ENCODE results near the gene ID2.

ID2 gene

DNA sequence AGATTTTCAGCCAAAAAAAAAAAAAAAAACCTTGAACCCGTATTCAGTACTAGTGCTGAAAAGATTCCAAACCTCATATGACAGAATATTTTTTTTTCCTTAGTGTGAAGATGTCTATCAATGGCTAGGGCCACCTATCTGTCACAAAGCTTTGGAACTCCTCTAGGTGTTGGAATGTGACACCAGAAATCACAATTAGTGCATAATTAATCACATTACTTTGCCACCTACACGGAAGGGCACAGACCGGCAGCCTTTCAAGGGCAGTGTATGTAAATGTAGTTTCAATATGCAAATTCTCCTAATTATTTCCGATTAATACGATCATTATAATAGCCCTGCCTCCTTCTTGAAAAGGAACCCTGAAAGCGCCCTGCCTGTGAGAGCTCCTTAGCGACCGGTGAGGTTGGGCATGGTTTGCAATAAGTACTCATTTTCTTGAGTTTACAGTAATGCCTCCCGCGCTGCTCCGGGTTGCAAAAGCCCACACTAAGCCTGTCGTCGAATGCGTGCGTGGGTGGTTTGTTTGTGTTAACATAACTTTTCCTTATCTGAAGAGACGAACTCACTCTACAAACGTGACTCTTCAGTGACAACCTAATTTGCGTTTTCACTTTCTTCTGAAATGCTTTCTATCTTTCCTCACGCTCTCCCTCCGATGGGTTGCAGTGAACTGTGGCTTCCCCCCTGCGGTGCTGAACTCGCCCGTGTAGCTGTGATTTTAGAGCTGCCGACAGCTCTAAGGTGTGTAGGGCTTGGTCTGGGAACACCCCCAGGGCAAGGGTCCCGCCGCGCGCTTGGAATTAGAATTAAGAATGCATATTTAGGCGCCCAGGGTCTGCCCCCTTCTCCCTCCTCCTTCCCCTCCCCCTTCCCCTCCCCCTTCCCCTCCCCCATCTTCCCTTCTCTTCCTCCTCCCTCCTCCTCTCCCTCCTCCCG lies 765 bp upstream of the ID2 start:
- TF ChIP-seq, protein P1, sequence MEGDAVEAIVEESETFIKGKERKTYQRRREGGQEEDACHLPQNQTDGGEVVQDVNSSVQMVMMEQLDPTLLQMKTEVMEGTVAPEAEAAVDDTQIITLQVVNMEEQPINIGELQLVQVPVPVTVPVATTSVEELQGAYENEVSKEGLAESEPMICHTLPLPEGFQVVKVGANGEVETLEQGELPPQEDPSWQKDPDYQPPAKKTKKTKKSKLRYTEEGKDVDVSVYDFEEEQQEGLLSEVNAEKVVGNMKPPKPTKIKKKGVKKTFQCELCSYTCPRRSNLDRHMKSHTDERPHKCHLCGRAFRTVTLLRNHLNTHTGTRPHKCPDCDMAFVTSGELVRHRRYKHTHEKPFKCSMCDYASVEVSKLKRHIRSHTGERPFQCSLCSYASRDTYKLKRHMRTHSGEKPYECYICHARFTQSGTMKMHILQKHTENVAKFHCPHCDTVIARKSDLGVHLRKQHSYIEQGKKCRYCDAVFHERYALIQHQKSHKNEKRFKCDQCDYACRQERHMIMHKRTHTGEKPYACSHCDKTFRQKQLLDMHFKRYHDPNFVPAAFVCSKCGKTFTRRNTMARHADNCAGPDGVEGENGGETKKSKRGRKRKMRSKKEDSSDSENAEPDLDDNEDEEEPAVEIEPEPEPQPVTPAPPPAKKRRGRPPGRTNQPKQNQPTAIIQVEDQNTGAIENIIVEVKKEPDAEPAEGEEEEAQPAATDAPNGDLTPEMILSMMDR (conservative IDR thresholded peaks at IDR 0.05) = no peak

DNA sequence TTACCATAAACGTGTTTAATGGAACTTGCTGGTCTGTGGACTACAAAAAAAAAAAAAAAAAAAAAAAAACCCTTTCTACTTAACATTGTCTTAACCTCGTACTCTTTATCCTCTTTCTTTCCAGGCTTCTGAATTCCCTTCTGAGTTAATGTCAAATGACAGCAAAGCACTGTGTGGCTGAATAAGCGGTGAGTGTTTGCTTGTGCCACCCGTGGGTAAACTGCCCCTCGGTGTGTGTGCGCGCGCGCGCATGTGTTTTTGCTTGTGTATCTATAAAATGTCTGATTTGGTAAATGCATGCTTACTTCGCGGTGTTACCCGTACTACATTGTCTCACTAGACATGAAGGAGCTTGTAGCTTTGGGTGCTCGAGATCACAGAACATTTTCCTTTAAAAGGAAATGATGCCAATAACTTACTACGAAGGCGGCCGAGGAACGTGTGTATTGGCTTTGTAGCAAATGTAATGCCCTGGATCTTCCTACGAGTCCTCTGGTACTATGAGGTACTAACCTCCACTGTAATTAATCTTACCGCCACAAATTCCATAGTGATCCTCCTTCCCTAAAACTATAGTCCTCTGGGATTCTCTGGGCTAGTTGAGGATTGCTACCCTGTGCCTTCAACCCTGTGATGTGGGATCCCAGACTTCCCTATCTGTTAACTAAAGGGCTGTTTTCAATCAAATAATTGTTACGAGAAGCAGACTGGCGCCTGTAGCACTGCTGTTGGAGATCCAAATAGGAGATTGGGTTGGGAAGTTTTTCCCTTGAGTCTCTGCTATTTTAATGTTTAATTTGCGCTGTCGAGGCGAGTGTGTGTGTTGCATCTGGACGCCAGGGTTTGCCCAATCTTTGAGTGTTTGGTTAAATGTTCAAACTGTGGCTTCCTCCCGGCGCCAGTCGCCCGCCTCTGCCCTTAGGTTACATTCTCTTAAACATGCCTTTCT lies 1.1 kb downstream of the ID2 start:
- TF ChIP-seq, protein P1 (conservative IDR thresholded peaks at IDR 0.05) = no peak
- peak overlapping the region; percentile 89 for H3K27ac ChIP-seq

More for the DNA sequence above, 765 bp upstream of the ID2 start:
- peak overlapping the region; percentile 91 for H3K27ac ChIP-seq

DNA sequence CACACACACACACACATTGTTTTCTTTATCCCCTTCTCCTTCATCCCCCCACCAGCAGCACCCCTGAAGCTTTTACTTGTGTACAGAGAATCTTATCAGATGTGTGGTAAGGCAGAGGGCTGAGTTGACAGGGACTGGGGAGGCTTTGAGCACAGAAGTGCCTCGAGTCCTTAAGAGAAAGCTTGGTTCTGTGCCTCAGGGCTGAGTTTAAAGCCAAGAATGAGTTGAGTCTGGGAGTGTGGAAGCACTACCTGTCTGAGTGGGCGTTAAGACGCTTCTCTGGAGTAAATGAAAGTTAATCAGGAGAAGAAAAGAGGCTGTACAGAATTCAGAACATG lies 2.7 kb downstream of the ID2 start:
- H3K27ac ChIP-seq = peak overlapping the region; percentile 89
- TF ChIP-seq, protein P1 (conservative IDR thresholded peaks at IDR 0.05) = no peak

DNA sequence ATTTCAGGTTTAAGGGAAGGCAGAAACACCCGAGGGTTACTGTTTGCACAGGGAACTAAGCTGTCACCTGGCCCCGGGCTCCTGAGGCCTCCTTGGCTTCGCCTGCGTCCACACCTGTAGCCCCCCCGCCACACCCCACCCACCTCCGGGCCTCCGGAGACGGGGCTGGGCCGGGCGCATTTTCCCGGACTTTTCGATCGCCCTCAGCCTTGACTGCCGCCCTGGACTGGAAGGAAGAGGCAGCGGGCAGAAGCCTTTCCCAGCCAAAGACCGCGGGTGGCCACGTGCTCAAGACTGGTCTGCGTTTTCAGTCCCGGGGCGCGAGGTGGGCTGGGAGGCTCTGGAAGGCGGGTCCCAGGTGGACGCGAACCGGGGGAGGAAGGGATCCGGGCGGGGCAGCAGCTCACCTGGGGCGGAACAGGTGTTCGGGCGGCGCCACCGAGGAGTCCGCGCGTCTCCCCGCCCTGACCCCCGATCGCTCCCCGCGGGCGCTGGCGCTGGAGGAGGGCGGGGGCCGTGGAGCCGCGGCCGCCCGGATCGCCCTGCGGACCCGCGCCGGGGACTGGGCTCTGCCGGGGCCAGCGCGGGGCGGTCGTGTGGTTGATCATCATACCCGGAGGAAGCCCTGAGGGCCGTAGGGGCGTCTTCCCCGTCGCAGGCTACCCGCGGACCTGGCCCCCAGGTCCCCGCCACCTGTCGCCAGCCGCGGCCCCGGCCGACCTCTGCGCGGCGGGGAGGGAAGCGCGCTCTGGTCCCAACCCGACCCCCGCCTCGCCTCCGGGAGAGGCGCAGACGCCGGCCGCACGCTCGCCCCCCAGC lies 3.2 kb downstream of the ID2 start:
- H3K27ac ChIP-seq = peak overlapping the region; percentile 89
- TF ChIP-seq, protein P1 (conservative IDR thresholded peaks at IDR 0.05) = no peak

DNA sequence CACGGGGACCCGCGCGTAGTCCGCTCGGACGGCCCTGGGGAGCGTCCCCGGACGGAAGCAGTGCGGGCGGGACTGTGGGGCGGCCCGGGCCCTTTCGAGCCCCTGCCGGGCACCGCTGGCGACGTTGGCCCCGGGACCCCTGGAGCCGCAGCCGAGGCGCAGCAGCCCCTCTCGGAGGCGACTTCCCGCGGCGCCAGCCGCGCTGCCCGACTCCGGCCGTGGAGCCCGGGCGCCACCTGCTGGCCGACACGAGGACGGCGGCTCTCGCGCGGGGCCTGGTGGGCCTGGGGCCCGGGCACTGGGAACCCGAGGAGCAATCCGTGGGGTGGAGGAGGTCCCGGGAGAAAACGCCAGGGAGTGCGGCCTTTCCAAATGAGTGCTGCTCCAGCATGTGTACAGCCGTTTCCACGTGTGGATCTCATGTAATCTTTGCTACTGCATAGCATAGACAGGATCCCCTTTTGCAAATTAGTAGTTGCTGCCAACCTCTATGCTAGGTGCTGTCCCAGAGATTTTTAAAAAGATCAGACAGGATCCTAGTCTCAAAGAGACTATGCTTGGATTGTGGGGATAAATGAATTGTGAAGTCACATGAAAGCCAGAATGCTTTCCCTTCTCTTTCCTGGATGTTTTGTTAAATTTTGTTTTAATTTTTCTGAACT lies 4.0 kb downstream of the ID2 start:
- TF ChIP-seq, protein P1 (conservative IDR thresholded peaks at IDR 0.05) = peak; percentile 98
- H3K27ac ChIP-seq = peak overlapping the region; percentile 89

DNA sequence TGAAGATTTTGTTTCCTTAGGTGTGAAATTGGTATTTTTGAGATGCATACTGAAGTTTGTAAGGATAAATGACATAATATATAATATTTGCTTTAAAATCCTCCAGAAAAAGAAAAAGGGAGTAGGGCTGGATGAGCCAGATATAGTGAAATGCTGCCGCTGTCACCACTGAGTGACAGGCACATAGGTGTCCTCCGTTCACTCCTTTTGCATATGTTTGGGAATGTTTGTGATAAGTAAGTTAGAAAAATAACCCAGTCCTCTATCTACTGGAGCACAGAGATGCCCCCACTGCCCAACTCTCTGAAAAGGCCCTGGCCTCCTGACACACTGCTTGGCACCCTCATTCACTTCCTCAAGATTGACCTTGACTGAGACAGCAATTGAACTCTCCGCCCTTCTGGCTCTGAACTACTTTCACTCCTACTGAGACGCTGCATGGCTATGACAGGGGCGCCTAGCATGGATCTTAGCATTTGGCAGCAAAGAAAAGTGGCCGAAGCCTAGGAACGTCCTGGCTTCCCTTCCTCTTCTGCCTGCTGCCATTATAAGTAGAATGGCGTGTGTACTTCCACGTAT lies 10.1 kb downstream of the ID2 start:
- TF ChIP-seq, protein P1 (conservative IDR thresholded peaks at IDR 0.05) = no peak

More for the DNA sequence above, 10.1 kb downstream of the ID2 start:
- H3K27ac ChIP-seq = no peak overlapping the region

Measured in VCaP (cell line).